Liver (tissue), 3 donors: ENCODE data around the gene TAPT1.

Experiments used
- ATF3 ChIP-seq: IDR thresholded peaks from 2 replicates; pipeline ENCODE4 v1.6.1; 2016; ENCODE audit warnings: antibody characterized with exemption
- CTCF ChIP-seq: fragments of 150-350 bp; IDR thresholded peaks from 2 replicates; pipeline ENCODE4 v1.5.1; 2017; ENCODE audit warnings: improper control_type of control experiment, low read depth, low read length; ENCODE audit not compliant: missing input control
- HNF4G ChIP-seq: IDR thresholded peaks from 2 replicates; pipeline ENCODE4 v1.6.1; 2016; ENCODE audit warnings: antibody characterized with exemption
- MAX ChIP-seq: IDR thresholded peaks from 2 replicates; pipeline ENCODE4 v1.6.1; 2016; ENCODE audit warnings: antibody characterized with exemption
- RAD21 ChIP-seq, 2 donors: IDR thresholded peaks; 2 replicates each; pipeline ENCODE4 v1.6.1; 2016; ENCODE audit warnings: antibody characterized with exemption in 2 of 2, mild to moderate bottlenecking in 2 of 2
- REST ChIP-seq: IDR thresholded peaks from 2 replicates; pipeline ENCODE4 v1.6.1; 2016; ENCODE audit warnings: antibody characterized with exemption, mild to moderate bottlenecking
- SP1 ChIP-seq: IDR thresholded peaks from 2 replicates; pipeline ENCODE4 v1.6.1; 2018; ENCODE audit warnings: antibody characterized with exemption, mild to moderate bottlenecking
- TAF1 ChIP-seq: conservative IDR thresholded peaks from 2 replicates; pipeline ENCODE4 v1.6.1; 2016; ENCODE audit warnings: antibody characterized with exemption, mild to moderate bottlenecking
- YY1 ChIP-seq: IDR thresholded peaks from 2 replicates; pipeline ENCODE4 v1.6.1; 2016; ENCODE audit warnings: antibody characterized with exemption, mild to moderate bottlenecking
- ZBTB33 ChIP-seq: IDR thresholded peaks from 2 replicates; pipeline ENCODE4 v1.6.1; 2016; ENCODE audit warnings: antibody characterized with exemption
- donor health status: healthy.
- donor health status: healthy.

- TF ChIP-seq CTCF = no peak
- TF ChIP-seq MAX = no peak
- no peak for TF ChIP-seq ZBTB33
- no peak for TF ChIP-seq SP1
- TF ChIP-seq REST = no peak
- TF ChIP-seq ATF3 = no peak
- no peak for TF ChIP-seq YY1
- no peak for TF ChIP-seq RAD21 (IDR thresholded peaks at IDR 0.05)
- TF ChIP-seq TAF1 = no peak
- TF ChIP-seq HNF4G = no peak
Observed at GRCh38 chr4:16240300-16240699, 14.0 kb upstream of the TAPT1 start.
